H9 (cell line): Measurements from ENCODE around the gene PROCA1. TPM values are rescaled to one million over a fixed set of nuclear protein-coding genes. Genes with fewer than 3 reads are reported as not detected.

Source experiments
- DNase-seq: peaks from one replicate; pipeline ENCODE4 v3.0.0-alpha.2; 2017
- H2AFZ ChIP-seq: one replicate; pipeline ENCODE4 v1.6.1; 2013; ENCODE audit warnings: mild to moderate bottlenecking, low read length, control low read depth, moderate library complexity
- H2AK5ac ChIP-seq: 2 replicates; pipeline ENCODE4 v1.6.1; 2013; ENCODE audit warnings: low read length, control low read depth, mixed read lengths; ENCODE audit not compliant: insufficient read length
- H2BK120ac ChIP-seq: one replicate; pipeline ENCODE4 v1.6.1; 2013; ENCODE audit warnings: low read depth, mild to moderate bottlenecking, low read length, control low read depth, inconsistent platforms; ENCODE audit not compliant: poor library complexity, severe bottlenecking
- H2BK12ac ChIP-seq: 2 replicates; pipeline ENCODE4 v1.6.1; 2013; ENCODE audit warnings: low read length, control low read depth, mixed read lengths, low read depth; ENCODE audit not compliant: insufficient read length
- H2BK15ac ChIP-seq: 2 replicates; pipeline ENCODE4 v1.6.1; 2013; ENCODE audit warnings: low read depth, low read length, control low read depth
- H2BK20ac ChIP-seq: one replicate; pipeline ENCODE4 v1.6.1; 2013; ENCODE audit warnings: low read depth, mild to moderate bottlenecking, low read length, control low read depth, inconsistent platforms; ENCODE audit not compliant: poor library complexity, severe bottlenecking
- H2BK5ac ChIP-seq: 2 replicates; pipeline ENCODE4 v1.6.1; 2013; ENCODE audit warnings: low read length, control low read depth, mixed read lengths; ENCODE audit not compliant: insufficient read length
- H3K14ac ChIP-seq: 2 replicates; pipeline ENCODE4 v1.6.1; 2013; ENCODE audit warnings: low read length, control low read depth; ENCODE audit not compliant: insufficient read depth
- H3K18ac ChIP-seq: 2 replicates; pipeline ENCODE4 v1.6.1; 2013; ENCODE audit warnings: low read depth, mild to moderate bottlenecking, mixed read lengths, low read length, control low read depth; ENCODE audit not compliant: insufficient read length
- H3K23ac ChIP-seq: 2 replicates; pipeline ENCODE4 v1.6.1; 2013; ENCODE audit warnings: low read length, control low read depth, mixed read lengths, low read depth; ENCODE audit not compliant: insufficient read length
- H3K23me2 ChIP-seq: 2 replicates; pipeline ENCODE4 v1.6.1; 2013; ENCODE audit warnings: low read depth, mild to moderate bottlenecking, mixed read lengths, low read length, control low read depth; ENCODE audit not compliant: insufficient read length, poor library complexity, severe bottlenecking
- H3K27ac ChIP-seq: 2 replicates; pipeline ENCODE4 v1.5.1; 2013; ENCODE audit warnings: low read length, control low read depth, mixed read lengths, low read depth; ENCODE audit not compliant: insufficient read length
- H3K27me3 ChIP-seq: 2 replicates; pipeline ENCODE4 v1.6.1; 2013; ENCODE audit warnings: low read length, control low read depth, inconsistent platforms; ENCODE audit not compliant: insufficient read depth
- H3K4ac ChIP-seq: 2 replicates; pipeline ENCODE4 v1.6.1; 2013; ENCODE audit warnings: low read depth, mild to moderate bottlenecking, control low read depth, inconsistent platforms, low read length, moderate library complexity
- H3K4me1 ChIP-seq: 2 replicates; pipeline ENCODE4 v1.6.1; 2013; ENCODE audit warnings: low read length, control low read depth, inconsistent platforms; ENCODE audit not compliant: insufficient read depth
- H3K4me2 ChIP-seq: 2 replicates; pipeline ENCODE4 v1.6.1; 2013; ENCODE audit warnings: low read length, control low read depth, mixed read lengths; ENCODE audit not compliant: insufficient read length, insufficient read depth
- H3K56ac ChIP-seq: 2 replicates; pipeline ENCODE4 v1.6.1; 2013; ENCODE audit warnings: low read depth, mild to moderate bottlenecking, mixed read lengths, low read length, control low read depth; ENCODE audit not compliant: insufficient read length
- H3K79me1 ChIP-seq: 2 replicates; pipeline ENCODE4 v1.6.1; 2013; ENCODE audit warnings: low read depth, mild to moderate bottlenecking, moderate library complexity, low read length, control low read depth, inconsistent platforms; ENCODE audit not compliant: insufficient read depth, poor library complexity, severe bottlenecking
- H3K79me2 ChIP-seq: 2 replicates; pipeline ENCODE4 v1.6.1; 2013; ENCODE audit warnings: low read length, control low read depth, inconsistent platforms; ENCODE audit not compliant: insufficient read depth
- H3K9ac ChIP-seq: 2 replicates; pipeline ENCODE4 v1.6.1; 2013; ENCODE audit warnings: low read length, control low read depth, mixed read lengths; ENCODE audit not compliant: insufficient read length; ENCODE audit errors: extremely low read depth
- H3K9me3 ChIP-seq: one replicate; pipeline ENCODE4 v1.6.1; 2013; ENCODE audit warnings: low read depth, low read length, inconsistent platforms; ENCODE audit not compliant: control insufficient read depth
- H3T11ph ChIP-seq: one replicate; pipeline ENCODE4 v1.6.1; 2013; ENCODE audit warnings: mild to moderate bottlenecking, low read length, control low read depth, inconsistent platforms
- H4K20me1 ChIP-seq: one replicate; pipeline ENCODE4 v1.6.1; 2013; ENCODE audit not compliant: control insufficient read depth, insufficient read length, insufficient read depth
- H4K5ac ChIP-seq: 2 replicates; pipeline ENCODE4 v1.6.1; 2013; ENCODE audit warnings: low read depth, mild to moderate bottlenecking, mixed read lengths, low read length, control low read depth; ENCODE audit not compliant: insufficient read length
- H4K8ac ChIP-seq: replicated peaks from 2 replicates; pipeline ENCODE4 v1.6.1; 2013; ENCODE audit warnings: low read length, control low read depth, mixed read lengths, low read depth; ENCODE audit not compliant: insufficient read length
- H4K91ac ChIP-seq: 2 replicates; pipeline ENCODE4 v1.6.1; 2013; ENCODE audit warnings: low read depth, mild to moderate bottlenecking, moderate library complexity, mixed read lengths, low read length, control low read depth; ENCODE audit not compliant: insufficient read length
- H3K27ac Mint-ChIP-seq, 3 experiments: 2 replicates in 2 of 3; 3 replicates in 1 of 3; pipeline ENCODE4 v1.8.0; 2020 to 2021; ENCODE audit warnings: mixed read lengths in 3 of 3, mild to moderate bottlenecking in 1 of 3, moderate library complexity in 1 of 3
- H3K27me3 Mint-ChIP-seq: 2 replicates; pipeline ENCODE4 v1.8.0; 2021; ENCODE audit warnings: low read depth, mild to moderate bottlenecking, moderate library complexity, mixed read lengths
- H3K36me3 Mint-ChIP-seq, 3 experiments: 2 replicates in 2 of 3; 3 replicates in 1 of 3; pipeline ENCODE4 v1.8.0; 2020 to 2021; ENCODE audit warnings: low read depth in 3 of 3, mixed read lengths in 3 of 3; ENCODE audit not compliant: insufficient read depth in 1 of 3
- H3K4me1 Mint-ChIP-seq, 2 experiments: 2 replicates each; pipeline ENCODE4 v1.8.0; 2020; ENCODE audit warnings: mixed read lengths in 2 of 2
- H3K4me3 Mint-ChIP-seq, 2 experiments: 2 replicates in 1 of 2; 3 replicates in 1 of 2; pipeline ENCODE4 v1.8.0; 2020 to 2021; ENCODE audit warnings: mild to moderate bottlenecking in 2 of 2, mixed read lengths in 2 of 2, moderate library complexity in 1 of 2
- H3K9me3 Mint-ChIP-seq, 2 experiments: 2 replicates in 1 of 2; 3 replicates in 1 of 2; pipeline ENCODE4 v1.8.0; 2020; ENCODE audit warnings: mild to moderate bottlenecking in 2 of 2, mixed read lengths in 2 of 2, moderate library complexity in 1 of 2
- CTCF ChIP-seq: fragments of 200-600 bp; sonication (generic); conservative IDR thresholded peaks from 3 replicates; pipeline ENCODE4 v1.8.0; 2021; ENCODE audit warnings: antibody characterized with exemption, mild to moderate bottlenecking
- WGBS: extraction: QIAGEN DNeasy Blood & Tissue Kit; methylation state at CpG from one replicate; pipeline ENCODE4 v1.1.7; 2013; ENCODE audit warnings: missing lambda C conversion rate, low lambda C conversion rate, mixed read lengths; ENCODE audit not compliant: insufficient read length; ENCODE audit errors: extremely low coverage; 5-methylcytosine and 5-hydroxymethylcytosine counted together
- total RNA-seq: library from RNA; stranded (reverse); gene quantifications from 2 replicates; pipeline ENCODE4 v1.2.1, GENCODE V29; 2021

PROCA1 gene
- total RNA-seq, 1 experiment from 2014 or later, result 15.0 TPM

DNA sequence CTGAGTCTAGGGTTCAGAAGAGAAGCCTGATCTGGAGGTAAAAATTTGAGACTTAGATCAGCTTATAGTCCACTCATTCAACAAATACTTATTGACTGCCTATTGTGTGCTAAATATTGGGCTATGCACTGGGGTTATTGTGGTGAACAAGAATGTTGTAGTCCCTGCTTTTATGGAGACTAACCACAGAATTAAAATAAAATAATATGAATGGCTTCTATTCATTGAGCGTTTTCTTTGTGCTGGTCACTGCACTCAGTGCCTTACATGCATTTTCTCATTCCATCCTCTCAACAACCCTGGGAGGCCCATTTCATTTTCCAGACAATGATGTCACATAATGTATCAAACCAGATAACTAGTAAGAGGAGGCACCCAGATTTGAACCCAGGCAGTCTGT is 21.7 kb upstream of the PROCA1 start:
- Histone ChIP-seq H3K79me2 (no peaks in the 10 kb centered on the region), H4K20me1 (no peaks in the 10 kb centered on the region), H3T11ph (no peak overlapping the region), H3K27ac (no peak overlapping the region), H2BK15ac (no peak overlapping the region), H3K14ac (no peak overlapping the region), H2AFZ (no peak overlapping the region), H4K8ac (no peak overlapping the region), H3K56ac (no peak overlapping the region), H4K5ac (no peak overlapping the region), H3K27me3 (no peaks in the 10 kb centered on the region), H2BK5ac (no peak overlapping the region), H2AK5ac (no peak overlapping the region), H3K4me2 (no peak overlapping the region), H3K4me1 (no peaks in the 10 kb centered on the region), H4K91ac (no peak overlapping the region), H3K18ac (no peak overlapping the region), H2BK20ac (no peak overlapping the region), H2BK120ac (no peak overlapping the region), H2BK12ac (no peak overlapping the region), H3K23me2 (peaks cover 2% of the 10 kb centered on the region), H3K23ac (no peak overlapping the region), H3K79me1 (no peaks in the 10 kb centered on the region), H3K4ac (no peak overlapping the region), H3K9me3 (no peaks in the 10 kb centered on the region), H3K9ac (no peak overlapping the region)
- Mint-ChIP-seq H3K36me3 (peaks cover 9 to 24% (median 20%) of the 10 kb centered on the region in 3 experiments; a peak in 5 of 7 replicates), H3K27ac (no peak overlapping the region), H3K4me1 (peaks cover 3 to 4% of the 10 kb centered on the region in 2 experiments), H3K27me3 (no peaks in the 10 kb centered on the region), H3K9me3 (no peaks in the 10 kb centered on the region; a peak in 1 of 5 replicates), H3K4me3 (no peak overlapping the region)
- TF ChIP-seq CTCF, result no peak
- DNase-seq, result no peak
- WGBS, result no CpG with 5 or more reads among the region's 1 CpG
